ENCODE results near the gene LRRTM4. TPM values are rescaled to one million over a fixed set of nuclear protein-coding genes. Genes with fewer than 3 reads are reported as not detected.

Gene LRRTM4
- total RNA-seq, 1 experiment from 2014 or later: 12.0 TPM

DNA sequence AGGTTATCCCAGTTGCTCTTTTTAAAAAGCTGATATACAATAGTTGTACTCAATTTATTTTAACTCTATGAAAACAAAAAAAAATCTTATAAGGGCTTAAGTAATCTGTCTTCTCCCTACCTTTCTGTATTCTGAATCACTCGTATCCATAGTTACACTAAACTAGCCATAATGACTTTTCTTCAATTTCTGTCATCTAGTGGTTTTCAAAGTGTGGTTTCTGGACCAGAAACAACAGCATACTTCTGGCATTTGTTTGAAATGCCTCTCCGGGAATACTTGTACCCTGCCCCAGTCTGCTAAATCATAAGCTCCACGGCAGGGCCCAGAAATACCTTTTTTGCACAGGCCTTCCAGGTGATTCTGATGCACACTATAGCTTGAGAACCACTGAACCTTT lies 253.6 kb downstream of the LRRTM4 start:
- H3K27ac Mint-ChIP-seq: no peak overlapping the region
- Histone ChIP-seq H2BK12ac (ENCODE audit: insufficient read length, low read depth, low read length) (no peak overlapping the region), H3K4ac (ENCODE audit: low read depth, low read length) (no peak overlapping the region), H4K91ac (ENCODE audit: insufficient read length, low read depth, low read length) (no peak overlapping the region), H3K79me1 (ENCODE audit: insufficient read depth, low read depth, low read length, poor library complexity, severe bottlenecking) (no peaks in the 10 kb centered on the region), H3K56ac (ENCODE audit: insufficient read length, low read depth, low read length) (no peak overlapping the region), H3K27me3 (ENCODE audit: insufficient read depth, low read length) (no peaks in the 10 kb centered on the region), H3K4me2 (ENCODE audit: insufficient read depth, insufficient read length, low read length) (no peak overlapping the region), H3K4me1 (ENCODE audit: insufficient read depth, low read length) (no peaks in the 10 kb centered on the region), H3K9ac (ENCODE audit: extremely low read depth, insufficient read length, low read length) (no peak overlapping the region), H3K27ac (ENCODE audit: insufficient read length, low read depth, low read length) (no peak overlapping the region), H3K23ac (ENCODE audit: insufficient read length, low read depth, low read length) (no peak overlapping the region), H2BK5ac (ENCODE audit: insufficient read length, low read length) (no peak overlapping the region), H4K8ac (replicated peaks; ENCODE audit: insufficient read length, low read depth, low read length) (no peak overlapping the region), H2BK15ac (ENCODE audit: low read depth, low read length) (no peak overlapping the region), H3K18ac (ENCODE audit: insufficient read length, low read depth, low read length) (no peak overlapping the region), H4K20me1 (ENCODE audit: control insufficient read depth, insufficient read depth, insufficient read length) (no peaks in the 10 kb centered on the region), H2AK5ac (ENCODE audit: insufficient read length, low read length) (no peak overlapping the region), H3K14ac (ENCODE audit: insufficient read depth, low read length) (no peak overlapping the region), H3K79me2 (ENCODE audit: insufficient read depth, low read length) (no peaks in the 10 kb centered on the region), H4K5ac (ENCODE audit: insufficient read length, low read depth, low read length) (no peak overlapping the region), H2BK120ac (ENCODE audit: low read depth, low read length, poor library complexity, severe bottlenecking) (no peak overlapping the region), H2BK20ac (ENCODE audit: low read depth, low read length, poor library complexity, severe bottlenecking) (no peak overlapping the region), H3K23me2 (ENCODE audit: insufficient read length, low read depth, low read length, poor library complexity, severe bottlenecking) (no peaks in the 10 kb centered on the region), H3K9me3 (ENCODE audit: control insufficient read depth, low read depth, low read length) (no peaks in the 10 kb centered on the region), H3T11ph (ENCODE audit: low read length) (no peak overlapping the region), H2AFZ (ENCODE audit: low read length) (no peak overlapping the region)
- DNase-seq: no peak
- no peak overlapping the region for H3K4me3 Mint-ChIP-seq
- TF ChIP-seq, protein P1, sequence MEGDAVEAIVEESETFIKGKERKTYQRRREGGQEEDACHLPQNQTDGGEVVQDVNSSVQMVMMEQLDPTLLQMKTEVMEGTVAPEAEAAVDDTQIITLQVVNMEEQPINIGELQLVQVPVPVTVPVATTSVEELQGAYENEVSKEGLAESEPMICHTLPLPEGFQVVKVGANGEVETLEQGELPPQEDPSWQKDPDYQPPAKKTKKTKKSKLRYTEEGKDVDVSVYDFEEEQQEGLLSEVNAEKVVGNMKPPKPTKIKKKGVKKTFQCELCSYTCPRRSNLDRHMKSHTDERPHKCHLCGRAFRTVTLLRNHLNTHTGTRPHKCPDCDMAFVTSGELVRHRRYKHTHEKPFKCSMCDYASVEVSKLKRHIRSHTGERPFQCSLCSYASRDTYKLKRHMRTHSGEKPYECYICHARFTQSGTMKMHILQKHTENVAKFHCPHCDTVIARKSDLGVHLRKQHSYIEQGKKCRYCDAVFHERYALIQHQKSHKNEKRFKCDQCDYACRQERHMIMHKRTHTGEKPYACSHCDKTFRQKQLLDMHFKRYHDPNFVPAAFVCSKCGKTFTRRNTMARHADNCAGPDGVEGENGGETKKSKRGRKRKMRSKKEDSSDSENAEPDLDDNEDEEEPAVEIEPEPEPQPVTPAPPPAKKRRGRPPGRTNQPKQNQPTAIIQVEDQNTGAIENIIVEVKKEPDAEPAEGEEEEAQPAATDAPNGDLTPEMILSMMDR (conservative IDR thresholded peaks at IDR 0.05): no peak
- H3K9me3 Mint-ChIP-seq: peaks cover 2 to 6% of the 10 kb centered on the region in 2 experiments; a peak in 3 of 5 replicates
- no CpG with 5 or more reads among the region's 3 CpGs for WGBS (ENCODE audit: extremely low coverage, insufficient read length, low lambda C conversion rate)
- H3K36me3 Mint-ChIP-seq (ENCODE audit: insufficient read depth in 1 of 3, low read depth in 3 of 3): peaks cover 1 to 6% (median 3%) of the 10 kb centered on the region in 3 experiments; a peak in 4 of 7 replicates
- H3K4me1 Mint-ChIP-seq: no peaks in the 10 kb centered on the region
- no peaks in the 10 kb centered on the region for H3K27me3 Mint-ChIP-seq (ENCODE audit: low read depth)
